HUES64 (cell line): Measurements from ENCODE around the gene TMEM271. TPM values are rescaled to one million over a fixed set of nuclear protein-coding genes. Genes with fewer than 3 reads are reported as not detected.

Source experiments
- H3K27ac ChIP-seq: 2 replicates; pipeline ENCODE4 v1.7.0; 2013; ENCODE audit warnings: low read depth, low read length, inconsistent platforms
- H3K27me3 ChIP-seq: 2 replicates; pipeline ENCODE4 v1.6.1; 2013; ENCODE audit warnings: mild to moderate bottlenecking, low read length; ENCODE audit not compliant: insufficient read depth
- H3K36me3 ChIP-seq: 2 replicates; pipeline ENCODE4 v1.6.1; 2013; ENCODE audit warnings: mild to moderate bottlenecking, low read length; ENCODE audit not compliant: insufficient read depth
- H3K4me1 ChIP-seq: 2 replicates; pipeline ENCODE4 v1.6.1; 2013; ENCODE audit warnings: mild to moderate bottlenecking, low read length, moderate library complexity; ENCODE audit not compliant: insufficient read depth
- H3K4me3 ChIP-seq: 2 replicates; pipeline ENCODE4 v1.5.1; 2013; ENCODE audit warnings: mild to moderate bottlenecking, low read length, moderate library complexity
- H3K9ac ChIP-seq: 2 replicates; pipeline ENCODE4 v1.6.1; 2013; ENCODE audit warnings: mild to moderate bottlenecking, low read depth, low read length
- H3K9me3 ChIP-seq: 2 replicates; pipeline ENCODE4 v1.6.1; 2013; ENCODE audit warnings: low read depth, low read length; ENCODE audit not compliant: insufficient read depth
- WGBS: fragments of 150-250, 120-280 bp; methylation state at CpG from one replicate; pipeline ENCODE4 v1.1.7; 2013; ENCODE audit warnings: missing lambda C conversion rate; 5-methylcytosine and 5-hydroxymethylcytosine counted together
- polyA plus RNA-seq, 2 experiments: library from polyadenylated mRNA; stranded (reverse); fragments of 50-300 nt; gene quantifications; one replicate each; pipeline ENCODE4 v1.2.3, GENCODE V29; 2013

The TMEM271 gene
- polyA plus RNA-seq (2013, experiment 1 of 2): 0.10 TPM
- not detected for polyA plus RNA-seq (2013, experiment 2 of 2)

- H3K4me3 ChIP-seq: peak within 1 kb of the TSS; percentile 56
- no peaks in the 10 kb centered on the region for H3K9me3 ChIP-seq
- under 1% methylated on average over 34 of the region's 60 CpGs for WGBS
- peaks cover 92% of the 10 kb centered on the region for H3K27me3 ChIP-seq
- H3K9ac ChIP-seq: no peak within 1 kb of the TSS
- peaks cover 13% of the 10 kb centered on the region for H3K4me1 ChIP-seq
- no peaks in the 10 kb centered on the region for H3K36me3 ChIP-seq
- no peak within 1 kb of the TSS for H3K27ac ChIP-seq
These were observed at the start of gene TMEM271 for GRCh38 chr4:576245-576821. TMEM271 (minus strand) TSS chr4:576295; CDS start chr4:576062, 233 bp downstream.

- 93% methylated on average over 39 of the region's 39 CpGs for WGBS
- Histone ChIP-seq H3K27ac (no peak overlapping the region), H3K4me1 (peaks cover 9% of the 10 kb centered on the region), H3K4me3 (no peak overlapping the region), H3K36me3 (no peaks in the 10 kb centered on the region), H3K27me3 (no peaks in the 10 kb centered on the region), H3K9ac (no peak overlapping the region), H3K9me3 (no peaks in the 10 kb centered on the region)
These were observed 49.6 kb upstream of the TMEM271 start for GRCh38 chr4:625631-626161.

- no peaks in the 10 kb centered on the region for H3K27me3 ChIP-seq
- H3K4me1 ChIP-seq: peaks cover 9% of the 10 kb centered on the region
- H3K9ac ChIP-seq: no peak within 1 kb of the TSS
- WGBS: 80% methylated on average over 21 of the region's 21 CpGs
- no peaks in the 10 kb centered on the region for H3K9me3 ChIP-seq
- no peak within 1 kb of the TSS for H3K27ac ChIP-seq
- H3K36me3 ChIP-seq: no peaks in the 10 kb centered on the region
- no peak within 1 kb of the TSS for H3K4me3 ChIP-seq
These were observed 48.9 kb upstream of the TMEM271 start, which contains the start of gene PDE6B for GRCh38 chr4:624705-625590. PDE6B (plus strand) TSS chr4:625573; CDS start chr4:625627, 54 bp downstream.

- Histone ChIP-seq H3K9me3 (no peaks in the 10 kb centered on the region), H3K4me3 (no peak overlapping the region)
- 82% methylated on average over 26 of the region's 29 CpGs for WGBS
These were observed 47.9 kb upstream of the TMEM271 start for GRCh38 chr4:623914-624566.

GRCh38 chr4:622996-623913 is 47.2 kb upstream of the TMEM271 start:
- H3K4me3 ChIP-seq: no peak overlapping the region
- H3K9ac ChIP-seq: no peak overlapping the region
- WGBS: 91% methylated on average over 24 of the region's 24 CpGs
- no peaks in the 10 kb centered on the region for H3K27me3 ChIP-seq
- peaks cover 9% of the 10 kb centered on the region for H3K4me1 ChIP-seq
- H3K36me3 ChIP-seq: no peaks in the 10 kb centered on the region
- H3K27ac ChIP-seq: no peak overlapping the region
- no peaks in the 10 kb centered on the region for H3K9me3 ChIP-seq

More at GRCh38 chr4:623914-624566, 47.9 kb upstream of the TMEM271 start:
- Histone ChIP-seq H3K9ac (no peak overlapping the region), H3K36me3 (no peaks in the 10 kb centered on the region), H3K27me3 (no peaks in the 10 kb centered on the region), H3K4me1 (peaks cover 9% of the 10 kb centered on the region), H3K27ac (no peak overlapping the region)

- Histone ChIP-seq H3K27me3 (no peaks in the 10 kb centered on the region), H3K9me3 (no peaks in the 10 kb centered on the region), H3K4me1 (peaks cover 9% of the 10 kb centered on the region), H3K36me3 (no peaks in the 10 kb centered on the region), H3K9ac (no peak overlapping the region), H3K4me3 (no peak overlapping the region), H3K27ac (no peak overlapping the region)
- WGBS: 91% methylated on average over 22 of the region's 22 CpGs
These were observed 46.2 kb upstream of the TMEM271 start for GRCh38 chr4:622071-622995.

GRCh38 chr4:621296-622070 is 45.4 kb upstream of the TMEM271 start:
- Histone ChIP-seq H3K27ac (no peak overlapping the region), H3K4me1 (peaks cover 9% of the 10 kb centered on the region), H3K27me3 (no peaks in the 10 kb centered on the region), H3K36me3 (no peaks in the 10 kb centered on the region), H3K9ac (no peak overlapping the region), H3K9me3 (no peaks in the 10 kb centered on the region), H3K4me3 (no peak overlapping the region)
- 89% methylated on average over 22 of the region's 22 CpGs for WGBS

- Histone ChIP-seq H3K4me3 (no peak overlapping the region), H3K9me3 (no peaks in the 10 kb centered on the region), H3K27ac (no peak overlapping the region), H3K4me1 (peaks cover 9% of the 10 kb centered on the region), H3K27me3 (no peaks in the 10 kb centered on the region), H3K36me3 (no peaks in the 10 kb centered on the region), H3K9ac (no peak overlapping the region)
- WGBS: 95% methylated on average over 19 of the region's 19 CpGs
These were observed 44.8 kb upstream of the TMEM271 start for GRCh38 chr4:620851-621261.

- WGBS: 93% methylated on average over 11 of the region's 11 CpGs
- H3K9me3 ChIP-seq: no peaks in the 10 kb centered on the region
- no peak overlapping the region for H3K27ac ChIP-seq
- peaks cover 5% of the 10 kb centered on the region for H3K4me1 ChIP-seq
- H3K9ac ChIP-seq: no peak overlapping the region
- no peaks in the 10 kb centered on the region for H3K27me3 ChIP-seq
- no peaks in the 10 kb centered on the region for H3K36me3 ChIP-seq
- no peak overlapping the region for H3K4me3 ChIP-seq
These were observed 44.1 kb upstream of the TMEM271 start for GRCh38 chr4:620201-620600.
